Activated effector memory CD4-positive, alpha-beta T cell treated with Interleukin-2 at 50 U/mL for 16 hours (primary cell): ENCODE data around the gene RHOT2.
A peak's percentile ranks its signal among the peaks of the same experiment; 100 is the strongest.

Experiments
- DNase-seq: peaks from one replicate; pipeline ENCODE4 v3.0.0-alpha.2; 2020

Gene RHOT2

GRCh38 chr16:671353-672131 lies 3.6 kb downstream of the RHOT2 start:
- no peak for DNase-seq

GRCh38 chr16:672371-672770 lies 4.4 kb downstream of the RHOT2 start:
- no peak for DNase-seq

GRCh38 chr16:672851-673250 lies 4.9 kb downstream of the RHOT2 start:
- DNase-seq, result no peak

- DNase-seq, result no peak
Measured at GRCh38 chr16:673399-673991, 5.6 kb downstream of the RHOT2 start.

GRCh38 chr16:674214-674881 lies 6.4 kb downstream of the RHOT2 start:
- DNase-seq, result no peak

GRCh38 chr16:674968-675883 lies 7.3 kb downstream of the RHOT2 start, which contains the start of gene RHBDL1:
RHBDL1 (plus strand) TSS chr16:675671; CDS start chr16:675791, 120 bp downstream.
- no peak for DNase-seq

- no peak for DNase-seq
Measured at GRCh38 chr16:675884-676564, 8.1 kb downstream of the RHOT2 start.

GRCh38 chr16:676565-676902 lies 8.6 kb downstream of the RHOT2 start:
- no peak for DNase-seq

- DNase-seq, result peak; percentile 41
Measured at GRCh38 chr16:676913-677312, 9.0 kb downstream of the RHOT2 start.

- no peak for DNase-seq
Measured at GRCh38 chr16:677316-678190, 9.6 kb downstream of the RHOT2 start.

GRCh38 chr16:678209-678857 lies 10.4 kb downstream of the RHOT2 start:
- DNase-seq, result no peak

GRCh38 chr16:678858-679813 lies 11.2 kb downstream of the RHOT2 start:
- no peak for DNase-seq

GRCh38 chr16:679814-680624 lies 12.1 kb downstream of the RHOT2 start, which contains the start of gene STUB1:
STUB1 (plus strand) TSS chr16:680410; CDS start chr16:680526, 116 bp downstream.
- DNase-seq, result peak; percentile 76

GRCh38 chr16:680625-680945 lies 12.7 kb downstream of the RHOT2 start:
- no peak for DNase-seq

GRCh38 chr16:680967-681745 lies 13.2 kb downstream of the RHOT2 start:
- no peak for DNase-seq

- DNase-seq, result no peak
Measured at GRCh38 chr16:681746-682427, 14.0 kb downstream of the RHOT2 start.
